ENCODE measurements around the gene STRBP.

GRCh38 chr9:123097430-123098095 lies 170.8 kb downstream of the STRBP start:
- no peak for TF ChIP-seq CTCF (IDR thresholded peaks at IDR 0.05)
- no peak for TF ChIP-seq POLR2A (IDR thresholded peaks at IDR 0.05)
